A673 (cell line): ENCODE measurements around the gene ADRA2C.

Experiments used
- CTCF ChIP-seq: fragments of 300-800, 200-600 bp; sonication (generic); conservative IDR thresholded peaks from 2 replicates; pipeline ENCODE4 v1.5.1; 2017; ENCODE audit warnings: low read depth, mild to moderate bottlenecking, antibody characterized with exemption, low read length, moderate library complexity, mixed read lengths
- EZH2 ChIP-seq: fragments of 200-600 bp; sonication (generic); IDR thresholded peaks from 2 replicates; pipeline ENCODE4 v1.6.1; 2017; ENCODE audit warnings: borderline replicate concordance, low read depth, mild to moderate bottlenecking, mixed read lengths, antibody characterized with exemption, low read length; ENCODE audit not compliant: poor library complexity, severe bottlenecking

GRCh38 chr4:3793545-3793944, 27.4 kb downstream of the ADRA2C start:
- no peak for TF ChIP-seq CTCF
- no peak for TF ChIP-seq EZH2
